Fibroblast of lung (primary cell): ENCODE data around the gene PFKM.

Experiments
- CTCF ChIP-seq, 2 donors: IDR thresholded peaks in 1 of 2; conservative IDR thresholded peaks in 1 of 2; 1 replicate in 1 of 2; 2 replicates in 1 of 2; pipeline ENCODE4 v1.5.1; 2011 to 2012; ENCODE audit warnings: low read length in 2 of 2, control low read depth in 1 of 2, inconsistent platforms in 1 of 2, low read depth in 1 of 2, mild to moderate bottlenecking in 1 of 2
- EZH2 ChIP-seq: IDR thresholded peaks from 2 replicates; pipeline ENCODE4 v1.5.1; 2012; ENCODE audit warnings: low read length, control low read depth, mild to moderate bottlenecking; ENCODE audit errors: missing control alignments

DNA sequence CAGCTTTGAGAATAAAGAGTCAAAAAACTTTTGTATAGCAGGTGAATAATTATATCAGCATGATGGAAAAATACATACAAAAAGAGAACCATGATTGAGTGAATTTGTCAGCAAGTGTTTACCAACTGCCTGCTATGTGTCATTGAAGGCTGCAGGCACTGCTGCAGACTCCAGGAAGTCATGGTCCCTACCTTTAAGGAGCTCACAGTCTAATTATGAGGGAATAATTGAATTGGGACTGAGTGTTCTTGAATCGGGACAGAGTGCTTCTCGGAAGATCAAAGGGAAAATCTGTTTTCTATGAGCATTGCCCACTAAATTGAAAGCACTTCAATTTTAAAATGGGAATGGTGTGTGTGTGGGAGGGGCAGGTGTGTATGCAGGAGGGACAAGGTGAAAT, 74.5 kb downstream of the PFKM start:
- TF ChIP-seq CTCF (conservative IDR thresholded peaks at IDR 0.05 in 1 of 2, IDR thresholded peaks at IDR 0.05 in 1 of 2; ENCODE audit: low read depth in 1 of 2, low read length in 2 of 2) = no peak
- TF ChIP-seq EZH2 = no peak
